Measurements from ENCODE around the gene SYK. TPM values are rescaled to one million over a fixed set of nuclear protein-coding genes. Genes with fewer than 3 reads are reported as not detected.
"Not testable (repeated sequence)": the region's sequence is repeated elsewhere in the genome, so short reads cannot be mapped to it uniquely, and the experiment has no call there.

The SYK gene
- polyA plus RNA-seq, 4 donors, result 27.4 to 37.3 (median 30.1) TPM

DNA sequence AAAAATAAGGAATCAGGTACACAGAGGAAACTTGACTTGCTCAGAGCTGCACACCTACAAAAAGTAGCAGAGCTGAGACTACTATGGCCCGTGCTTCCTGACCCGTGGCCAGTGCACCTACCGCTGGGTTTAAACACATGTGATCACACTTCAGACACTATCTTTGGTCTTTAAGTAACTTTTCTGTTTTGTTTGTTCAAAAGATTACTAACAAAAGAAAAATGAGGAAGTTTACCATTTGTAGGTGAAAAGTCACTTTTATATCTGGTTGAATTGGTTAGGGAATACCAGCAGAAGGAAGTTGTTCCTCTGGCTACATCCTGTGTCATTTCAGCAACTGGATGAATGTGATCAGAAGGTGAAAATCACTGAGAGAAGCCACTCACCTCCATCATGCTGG lies 6.5 kb upstream of the SYK start:
- no peak for DNase-seq (ENCODE audit: low read depth in 4 of 4, low spot score in 2 of 4)

DNA sequence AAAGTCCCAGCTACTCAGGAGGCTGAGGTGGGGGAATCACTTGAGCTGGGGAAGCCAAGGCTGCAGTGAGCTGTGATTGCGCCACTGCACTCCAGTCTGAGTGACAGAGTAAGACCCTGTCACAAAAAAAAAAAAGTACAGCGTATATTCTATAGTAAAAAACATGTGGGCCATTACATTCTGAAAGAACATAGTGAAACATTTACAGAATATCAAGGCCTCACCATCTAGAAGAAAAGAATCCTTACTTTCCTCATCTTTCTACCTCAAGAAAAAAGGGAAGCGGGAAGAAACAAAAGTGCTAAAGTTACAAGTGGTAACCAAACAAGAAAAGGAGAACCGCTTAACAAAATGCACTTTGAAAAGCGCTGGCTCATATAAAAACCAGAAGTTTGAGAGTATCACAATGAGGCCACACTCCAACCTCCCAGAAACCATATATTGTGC lies 5.7 kb upstream of the SYK start:
- DNase-seq (ENCODE audit: low read depth in 4 of 4, low spot score in 2 of 4), result no peak

DNA sequence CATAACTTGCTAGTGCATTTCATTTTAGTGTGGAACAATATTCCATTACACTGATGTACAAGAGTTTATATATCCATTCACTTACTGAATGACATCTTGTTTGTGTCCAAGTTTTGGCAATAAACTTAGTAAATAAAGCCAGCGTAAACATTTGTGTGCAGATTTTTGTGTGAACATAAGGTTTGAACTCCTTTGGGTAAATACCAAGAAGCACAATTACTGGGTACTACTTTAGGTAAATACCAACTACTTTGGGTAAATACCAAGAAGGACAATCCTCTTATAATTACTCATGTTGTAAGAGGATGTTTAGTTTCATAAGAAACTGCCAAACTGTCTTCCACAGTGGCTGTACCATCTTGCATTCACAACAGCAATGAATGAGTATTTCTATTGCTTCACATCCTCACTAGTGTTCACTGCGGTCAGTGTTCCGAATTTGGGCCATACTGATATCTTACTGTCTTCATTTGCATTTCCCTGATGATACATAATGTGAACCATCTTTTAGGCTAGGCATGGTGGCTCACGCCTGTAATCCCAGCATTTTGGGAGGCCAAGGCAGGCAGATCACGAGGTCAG lies 2.3 kb upstream of the SYK start:
- no peak for DNase-seq (ENCODE audit: low read depth in 4 of 4, low spot score in 2 of 4)

GRCh38 chr9:90801973-90802322 lies 329 bp downstream of the SYK start:
- DNase-seq (ENCODE audit: low read depth in 4 of 4, low spot score in 2 of 4), result no peak

DNA sequence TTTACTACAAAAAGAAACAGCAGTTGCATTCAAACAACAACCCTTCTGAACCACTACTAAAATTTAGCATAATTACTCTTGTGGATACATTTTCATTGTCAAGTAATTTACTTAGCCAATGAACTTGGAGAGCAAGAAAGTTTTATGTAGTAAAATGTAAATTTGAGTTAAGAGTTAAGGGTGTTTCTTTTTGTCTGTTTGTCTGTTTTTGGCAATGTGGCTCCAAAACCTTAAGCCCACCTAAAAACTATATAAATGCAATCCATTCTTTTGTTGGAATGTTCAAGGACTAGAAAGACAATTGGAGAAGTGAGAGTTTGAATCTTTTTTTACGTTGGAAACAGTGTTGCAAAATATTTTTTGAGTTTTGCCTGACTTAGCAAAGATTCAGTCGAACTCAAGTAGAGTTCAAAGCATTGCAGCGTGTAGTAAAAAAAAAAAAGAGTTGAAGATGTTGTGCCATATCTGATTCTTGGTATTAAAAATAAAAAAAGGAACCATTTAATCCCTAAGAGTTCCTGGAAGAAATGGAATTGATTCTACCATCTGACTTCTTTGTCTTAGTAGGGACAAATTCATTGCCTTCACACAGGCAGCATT lies 867 bp downstream of the SYK start:
- DNase-seq (ENCODE audit: low read depth in 4 of 4, low spot score in 2 of 4), result no peak

DNA sequence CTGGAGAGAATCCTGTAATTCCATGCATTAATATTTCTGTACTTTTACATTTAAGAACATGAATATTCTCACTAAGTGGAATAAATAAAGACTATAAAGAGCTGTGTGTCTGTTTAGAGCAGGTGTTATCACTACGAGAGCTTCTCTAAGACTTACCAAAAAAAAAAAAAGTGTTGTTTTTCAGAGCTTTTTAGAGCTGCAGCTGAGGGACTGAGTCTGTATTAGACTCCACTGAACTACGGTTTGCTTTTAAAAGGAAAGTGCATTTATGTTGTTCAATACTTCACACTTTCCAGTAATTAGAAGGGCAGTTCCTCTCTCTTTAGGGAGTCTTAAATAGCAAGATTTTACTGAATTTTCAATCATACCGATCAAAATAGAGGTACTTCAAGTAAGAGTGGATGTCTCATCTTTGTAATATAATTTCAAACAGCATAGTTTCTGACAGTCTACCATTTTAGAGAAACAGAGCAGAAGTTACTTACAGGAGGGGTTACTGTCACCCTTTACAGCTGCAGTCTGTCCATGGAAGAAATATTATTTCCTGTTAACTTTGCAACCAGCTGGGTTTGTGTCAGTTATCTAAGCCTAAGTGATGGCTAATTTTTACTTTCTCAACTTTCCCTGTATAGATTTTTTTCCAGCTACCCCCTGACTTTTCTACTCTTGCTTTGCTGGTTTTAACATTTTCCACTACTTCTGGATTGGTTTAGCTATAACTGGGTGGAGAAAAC lies 2.4 kb downstream of the SYK start:
- no peak for DNase-seq (ENCODE audit: low read depth in 4 of 4, low spot score in 2 of 4)

DNA sequence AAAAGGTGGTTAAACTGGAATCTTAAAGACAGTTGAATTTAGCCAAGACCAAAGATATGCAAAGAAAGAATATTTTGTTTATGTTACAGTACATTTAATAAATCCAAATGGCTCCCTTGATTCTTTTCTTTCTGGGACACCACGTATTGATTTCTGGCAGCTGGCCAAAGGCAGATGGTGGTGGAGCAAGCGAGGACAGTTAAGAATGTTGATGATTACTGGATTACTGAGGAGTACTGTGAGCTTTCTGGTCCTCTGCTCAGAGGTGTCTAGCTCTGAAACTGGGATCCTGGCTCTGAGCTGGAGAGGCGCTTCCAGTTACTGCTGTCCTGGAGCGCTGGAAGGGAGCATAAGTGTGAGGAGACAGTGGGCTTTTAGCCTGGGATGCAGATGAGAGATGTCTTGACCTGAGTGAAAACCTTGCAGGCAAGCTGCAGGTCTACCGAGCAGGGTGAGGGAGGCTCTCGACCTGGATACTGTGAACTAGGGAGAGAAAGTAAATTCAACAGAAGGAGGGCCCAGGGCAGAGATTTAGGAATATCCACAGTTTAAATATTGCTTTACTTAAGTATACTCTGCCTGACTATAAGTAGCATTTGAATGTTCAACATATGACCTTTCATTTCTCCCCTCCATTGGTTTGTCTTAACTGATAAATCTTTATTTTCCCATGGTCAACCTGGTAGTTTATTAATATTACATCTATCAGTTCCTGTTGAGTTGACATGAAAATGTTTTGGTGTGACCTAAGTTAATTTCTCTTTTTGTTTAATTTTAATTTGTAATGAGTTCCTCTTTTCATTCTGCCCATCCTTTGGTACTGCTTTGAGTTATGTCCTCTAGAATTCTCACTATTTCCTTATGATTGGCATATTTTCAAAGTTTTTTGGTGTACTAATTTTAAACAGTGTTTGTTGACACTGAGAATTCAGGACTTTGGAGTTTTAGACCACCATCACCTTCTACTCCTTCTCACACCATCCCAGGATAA lies 3.7 kb downstream of the SYK start:
- DNase-seq (ENCODE audit: low read depth in 4 of 4, low spot score in 2 of 4), result no peak

- no peak for DNase-seq (ENCODE audit: low read depth in 4 of 4, low spot score in 2 of 4)
These were observed 5.4 kb downstream of the SYK start for GRCh38 chr9:90807006-90807405.

- no peak for DNase-seq (ENCODE audit: low read depth in 4 of 4, low spot score in 2 of 4)
These were observed 6.8 kb downstream of the SYK start for GRCh38 chr9:90808398-90808797.

- no peak for DNase-seq (ENCODE audit: low read depth in 4 of 4, low spot score in 2 of 4)
These were observed 7.5 kb downstream of the SYK start for GRCh38 chr9:90808890-90809685.

DNA sequence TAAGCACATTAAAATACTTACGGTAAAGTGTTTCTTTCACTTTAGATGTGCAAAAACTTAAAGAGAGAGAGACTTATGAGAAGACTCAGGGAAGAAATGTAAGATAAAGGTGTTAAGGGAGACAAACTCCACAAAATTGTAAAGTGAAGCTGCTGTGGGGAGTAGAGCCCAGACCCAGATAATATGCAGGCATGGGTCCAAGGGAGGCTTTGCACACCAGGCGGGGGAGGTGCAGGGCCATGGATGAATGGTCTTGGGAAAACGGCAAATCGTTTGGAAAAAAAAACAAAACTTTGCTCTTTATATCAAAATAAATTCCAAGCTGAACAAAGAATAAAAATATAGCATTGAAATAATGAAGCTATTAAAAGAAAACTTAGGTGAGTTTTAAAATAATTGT lies 9.1 kb downstream of the SYK start:
- no peak for DNase-seq (ENCODE audit: low read depth in 4 of 4, low spot score in 2 of 4)

- DNase-seq (ENCODE audit: low read depth in 4 of 4, low spot score in 2 of 4), result no peak
These were observed 11.4 kb downstream of the SYK start for GRCh38 chr9:90813046-90813445.

- no peak for DNase-seq (ENCODE audit: low read depth in 4 of 4, low spot score in 2 of 4)
These were observed 11.9 kb downstream of the SYK start for GRCh38 chr9:90813523-90813922.

DNA sequence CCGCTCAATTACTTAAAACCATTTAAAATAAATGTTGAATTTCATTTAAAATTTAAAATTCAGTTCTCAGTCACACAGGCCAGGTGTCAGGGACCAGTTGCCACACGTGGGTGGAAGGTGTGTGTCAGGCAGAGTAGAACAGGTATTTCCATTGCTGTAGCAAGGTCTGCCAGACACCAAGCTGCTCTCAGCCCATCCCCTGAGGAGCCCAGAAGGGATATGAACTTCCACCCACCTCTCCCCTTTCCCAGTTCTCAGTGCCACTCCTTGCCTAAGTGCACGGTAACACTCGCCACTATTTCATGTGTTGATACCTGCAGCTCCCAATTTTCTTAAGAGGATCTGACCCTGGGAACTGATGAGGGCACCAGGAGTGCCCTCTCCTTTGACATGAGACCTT lies 12.7 kb downstream of the SYK start:
- DNase-seq (ENCODE audit: low read depth in 4 of 4, low spot score in 2 of 4), result no peak

- DNase-seq (ENCODE audit: low read depth in 4 of 4, low spot score in 2 of 4), result no peak
These were observed 13.7 kb downstream of the SYK start for GRCh38 chr9:90815183-90815943.

DNA sequence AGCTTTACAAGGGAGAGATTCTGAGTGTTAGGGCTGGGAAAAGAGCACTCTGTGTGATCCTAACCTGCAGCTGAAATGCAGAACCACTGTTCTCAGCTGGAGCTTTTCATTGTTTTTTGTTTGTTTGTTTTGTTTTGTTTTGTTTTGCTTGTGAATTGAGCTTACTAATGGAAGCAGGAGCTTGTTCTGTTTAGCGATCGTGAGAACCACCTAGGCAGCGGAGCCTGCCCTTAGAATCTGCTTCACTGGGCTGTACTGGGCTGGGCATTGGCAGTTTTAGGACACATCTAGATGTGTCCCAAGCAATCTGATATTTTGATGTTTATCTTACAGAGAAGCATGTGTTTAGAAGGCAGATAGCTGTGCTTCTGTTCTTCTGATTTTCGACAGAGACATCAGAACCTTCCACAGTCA lies 14.3 kb downstream of the SYK start:
- DNase-seq (ENCODE audit: low read depth in 4 of 4, low spot score in 2 of 4), result no peak

DNA sequence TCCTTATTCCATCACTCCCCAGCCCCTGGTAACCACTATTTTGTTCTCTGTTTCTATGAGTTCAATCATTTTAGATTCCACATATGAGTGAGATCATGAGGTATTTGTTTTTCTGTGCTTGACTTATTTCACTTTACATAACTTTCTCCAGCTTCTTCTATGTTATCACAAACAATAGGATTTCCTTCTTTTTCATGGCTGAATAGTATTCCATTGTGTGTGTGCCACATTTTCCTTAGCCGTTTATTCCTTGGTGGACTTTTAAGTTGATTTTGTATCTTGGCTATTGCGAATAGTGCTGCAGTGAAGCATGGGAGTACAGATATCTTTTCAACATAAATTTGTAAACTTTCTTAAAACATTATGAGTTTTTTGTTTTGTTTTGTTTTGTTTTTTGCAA lies 15.1 kb downstream of the SYK start:
- DNase-seq (ENCODE audit: low read depth in 4 of 4, low spot score in 2 of 4), result no peak

GRCh38 chr9:90818279-90818678 lies 16.7 kb downstream of the SYK start:
- DNase-seq (ENCODE audit: low read depth in 4 of 4, low spot score in 2 of 4), result no peak

DNA sequence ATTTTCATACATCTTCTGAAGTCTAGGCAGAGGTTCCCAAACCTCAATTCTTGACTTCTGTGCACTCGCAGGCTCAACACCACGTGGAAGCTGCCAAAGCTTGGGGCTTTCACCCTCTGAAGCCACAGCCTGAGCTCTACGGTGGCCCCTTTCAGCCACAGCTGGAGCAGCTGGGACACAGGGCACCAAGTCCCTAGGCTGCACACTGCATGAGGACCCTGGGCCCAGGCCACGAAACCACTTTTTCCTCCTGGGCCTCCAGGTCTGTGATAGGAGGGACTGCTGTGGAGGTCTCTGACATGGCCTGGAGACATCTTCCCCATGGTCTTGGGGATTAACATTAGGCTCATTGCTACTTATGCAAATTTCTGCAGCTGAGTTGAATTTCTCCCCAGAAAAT lies 18.8 kb downstream of the SYK start:
- not testable (repeated sequence) for DNase-seq (ENCODE audit: low read depth in 4 of 4, low spot score in 2 of 4)
